H1 (cell line): ENCODE measurements around the gene EXOC3L1. TPM values are rescaled to one million over a fixed set of nuclear protein-coding genes. Genes with fewer than 3 reads are reported as not detected.

Experiments used
- BACH1 ChIP-seq: IDR thresholded peaks from 2 replicates; pipeline ENCODE4 v1.6.1; 2012; ENCODE audit warnings: low read length, improper control_type of control experiment
- CREB1 ChIP-seq: IDR thresholded peaks from 2 replicates; pipeline ENCODE4 v1.6.1; 2012; ENCODE audit warnings: inconsistent platforms
- GTF2F1 ChIP-seq: IDR thresholded peaks from 2 replicates; pipeline ENCODE4 v1.6.1; 2012; ENCODE audit warnings: low read depth, low read length, improper control_type of control experiment, borderline replicate concordance
- HDAC2 ChIP-seq, 2 experiments: fragments of 300-600 bp in 1 of 2; sonication (generic) in 1 of 2; IDR thresholded peaks; 2 replicates each; pipeline ENCODE4 v1.6.1; 2011 to 2012; ENCODE audit warnings: low read depth in 2 of 2, low read length in 2 of 2, mild to moderate bottlenecking in 2 of 2, moderate library complexity in 2 of 2, borderline replicate concordance in 1 of 2, inconsistent platforms in 1 of 2
- JUND ChIP-seq: IDR thresholded peaks from 2 replicates; pipeline ENCODE4 v1.6.1; 2011; ENCODE audit warnings: mild to moderate bottlenecking, improper control_type of control experiment, low read length
- KDM4A ChIP-seq: IDR thresholded peaks from one replicate; pipeline ENCODE4 v1.7.1; 2012; ENCODE audit warnings: low read depth, mild to moderate bottlenecking, moderate library complexity, low read length, inconsistent platforms; ENCODE audit not compliant: severe bottlenecking
- POLR2AphosphoS5 ChIP-seq: IDR thresholded peaks from 2 replicates; pipeline ENCODE4 v1.6.1; 2011; ENCODE audit warnings: low read depth, low read length
- RBBP5 ChIP-seq: IDR thresholded peaks from 2 replicates; pipeline ENCODE4 v1.7.1; 2012; ENCODE audit warnings: low read depth, mild to moderate bottlenecking, inconsistent platforms, low read length, moderate library complexity, borderline replicate concordance
- SIN3A ChIP-seq, 2 experiments: IDR thresholded peaks in 1 of 2; conservative IDR thresholded peaks in 1 of 2; 2 replicates each; pipeline ENCODE4 v1.6.1; 2011 to 2012; ENCODE audit warnings: low read length in 2 of 2, improper control_type of control experiment in 1 of 2, low read depth in 1 of 2, mild to moderate bottlenecking in 1 of 2
- SP1 ChIP-seq: IDR thresholded peaks from 2 replicates; pipeline ENCODE4 v1.6.1; 2011; ENCODE audit warnings: low read depth, low read length
- SUZ12 ChIP-seq: fragments of 200-600 bp; sonication (generic); IDR thresholded peaks from 2 replicates; pipeline ENCODE4 v1.6.1; 2012; ENCODE audit warnings: mild to moderate bottlenecking, inconsistent platforms, low read length, moderate library complexity, mixed read lengths
- TAF1 ChIP-seq: IDR thresholded peaks from 2 replicates; pipeline ENCODE4 v1.6.1; 2011; ENCODE audit warnings: mild to moderate bottlenecking, low read depth, low read length
- TBP ChIP-seq: IDR thresholded peaks from 2 replicates; pipeline ENCODE4 v1.6.1; 2011; ENCODE audit warnings: low read depth, low read length, improper control_type of control experiment
- TCF12 ChIP-seq: IDR thresholded peaks from 2 replicates; pipeline ENCODE4 v1.6.1; 2011; ENCODE audit warnings: low read depth, mild to moderate bottlenecking, low read length
- TEAD4 ChIP-seq: IDR thresholded peaks from 2 replicates; pipeline ENCODE4 v1.6.1; 2012; ENCODE audit warnings: low read depth, low read length, inconsistent platforms, mixed read lengths
- YY1 ChIP-seq: IDR thresholded peaks from 2 replicates; pipeline ENCODE4 v1.6.1; 2011; ENCODE audit warnings: low read depth, mild to moderate bottlenecking, low read length
- ZNF274 ChIP-seq: IDR thresholded peaks from 2 replicates; pipeline ENCODE4 v1.7.0; 2012; ENCODE audit warnings: low read length, borderline replicate concordance; ENCODE audit errors: extremely low read depth
- polyA plus RNA-seq, 7 experiments: library from polyadenylated mRNA; depleted of rRNA in 3 of 7; stranded (reverse) in 5 of 7; unstranded in 2 of 7; fragments of >200 nt in 5 of 7; fragments of 200-250 nt in 2 of 7; gene quantifications; 1 replicate in 5 of 7; 2 replicates in 1 of 7; 4 replicates in 1 of 7; pipeline versions ENCODE4 v1.2.1 to v1.2.3, GENCODE V29; 2011 to 2013; ENCODE audit warnings: missing spikeins in 2 of 7, mixed read lengths in 2 of 7
- total RNA-seq: library from RNA; stranded (reverse); fragmentation: NEBNext Ultra II Directional; extraction: Animal tissue kit (Norgen Biotek cat#: 25700); gene quantifications from 2 replicates; pipeline ENCODE4 v1.2.1, GENCODE V29; 2021
- TF ChIP-seq, protein P1 (sequence below): IDR thresholded peaks from 2 replicates; pipeline ENCODE4 v1.6.1; 2012; ENCODE audit warnings: inconsistent platforms

The EXOC3L1 gene
- total and polyA plus RNA-seq, 2 of the 8 experiments (the other 6 are each of a cell fraction or from before 2014, with no cell fraction given): 1.3 TPM

DNA sequence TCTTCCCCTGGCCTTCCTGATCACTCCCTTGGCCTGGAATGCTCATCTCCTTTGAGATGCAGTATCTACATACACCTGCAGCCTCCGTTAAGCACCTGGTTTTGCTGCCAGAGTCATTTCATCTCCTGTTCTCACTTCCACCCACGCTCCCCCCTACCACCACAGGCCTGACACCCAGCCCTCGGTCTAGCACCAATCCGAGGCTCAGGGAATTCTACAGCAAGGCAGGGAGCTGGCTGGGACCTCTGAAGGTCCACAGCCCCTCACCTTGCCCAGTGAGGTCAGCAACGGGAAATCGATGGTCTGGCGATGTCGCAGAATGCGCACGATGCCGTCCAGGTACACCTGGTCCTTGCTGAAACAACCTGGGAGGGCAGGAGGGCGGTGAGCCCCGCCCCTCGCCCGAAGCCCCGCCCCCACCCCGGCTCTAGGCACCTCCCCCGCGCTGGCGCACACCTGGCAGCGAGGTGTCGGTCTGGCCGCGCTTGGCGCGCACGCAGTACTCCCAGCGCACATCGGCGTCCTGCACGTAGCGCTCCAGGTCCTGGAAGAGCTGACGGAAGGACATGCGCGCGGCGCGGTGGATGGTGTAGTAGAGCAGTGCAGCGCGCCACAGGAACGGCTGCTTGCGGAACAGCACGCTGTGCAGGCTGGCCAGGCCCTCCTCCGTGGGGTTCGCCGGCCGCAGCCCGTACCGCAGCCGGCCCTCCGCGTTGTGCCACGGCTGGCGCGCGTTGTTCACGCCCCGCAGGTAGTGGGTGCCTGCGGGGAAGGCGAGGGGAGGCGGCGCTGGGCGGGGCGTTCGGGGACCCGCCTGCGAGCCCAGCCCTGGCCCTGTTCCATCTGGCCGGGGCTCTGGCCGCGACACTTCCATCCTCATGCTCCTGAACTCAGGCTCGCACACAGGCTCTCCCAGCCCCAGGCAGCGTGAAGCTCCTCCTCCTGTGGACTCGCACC, 11.9 kb downstream of the EXOC3L1 start (continued):
- TF ChIP-seq TCF12 (peak; percentile 79; the same call in 1 of the 2 replicates), SUZ12 (peak; percentile 25; the same call in 1 of the 2 replicates), CREB1 (peak; percentile 89), POLR2AphosphoS5 (peak; percentile 48; the same call in 1 of the 2 replicates), TBP (peak; percentile 50; the same call in 1 of the 2 replicates), KDM4A (peak; percentile 67), TEAD4 (peak; percentile 56; the same call in 1 of the 2 replicates), TAF1 (peak; percentile 76), ZNF274 (no peak), BACH1 (0 out of 2 replicates have a peak, but pooled peaks have one; percentile 18), HDAC2 (IDR thresholded peaks at IDR 0.05; ENCODE audit: borderline replicate concordance in 1 of 2, low read depth in 2 of 2, low read length in 2 of 2) (peak; percentile 2 to 50; a peak in 1 of 4 replicates), GTF2F1 (no peak), YY1 (no peak), SP1 (peak; percentile 33; the same call in 1 of the 2 replicates), RBBP5 (no peak; the same call in 1 of the 2 replicates), JUND (no peak), SIN3A (conservative IDR thresholded peaks at IDR 0.05 in 1 of 2, IDR thresholded peaks at IDR 0.05 in 1 of 2; ENCODE audit: low read depth in 1 of 2, low read length in 2 of 2) (peak in 1 of 2 experiments; percentile 87; a peak in 2 of 4 replicates)
- TF ChIP-seq, protein P1, sequence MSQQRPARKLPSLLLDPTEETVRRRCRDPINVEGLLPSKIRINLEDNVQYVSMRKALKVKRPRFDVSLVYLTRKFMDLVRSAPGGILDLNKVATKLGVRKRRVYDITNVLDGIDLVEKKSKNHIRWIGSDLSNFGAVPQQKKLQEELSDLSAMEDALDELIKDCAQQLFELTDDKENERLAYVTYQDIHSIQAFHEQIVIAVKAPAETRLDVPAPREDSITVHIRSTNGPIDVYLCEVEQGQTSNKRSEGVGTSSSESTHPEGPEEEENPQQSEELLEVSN: peak; percentile 67
